EL (cell line): ENCODE data around the gene TNFRSF1A.
A peak's percentile ranks its signal among the peaks of the same experiment; 100 is the strongest.

Source experiments
- DNase-seq: peaks from one replicate; pipeline ENCODE4 v3.0.0-alpha.2; 2016

Gene TNFRSF1A

GRCh38 chr12:6374028-6374785 is 32.3 kb upstream of the TNFRSF1A start:
- DNase-seq: no peak

GRCh38 chr12:6373022-6373787 is 31.3 kb upstream of the TNFRSF1A start:
- no peak for DNase-seq

- DNase-seq: peak; percentile 93
These were observed 30.6 kb upstream of the TNFRSF1A start for GRCh38 chr12:6372403-6373003.

DNA sequence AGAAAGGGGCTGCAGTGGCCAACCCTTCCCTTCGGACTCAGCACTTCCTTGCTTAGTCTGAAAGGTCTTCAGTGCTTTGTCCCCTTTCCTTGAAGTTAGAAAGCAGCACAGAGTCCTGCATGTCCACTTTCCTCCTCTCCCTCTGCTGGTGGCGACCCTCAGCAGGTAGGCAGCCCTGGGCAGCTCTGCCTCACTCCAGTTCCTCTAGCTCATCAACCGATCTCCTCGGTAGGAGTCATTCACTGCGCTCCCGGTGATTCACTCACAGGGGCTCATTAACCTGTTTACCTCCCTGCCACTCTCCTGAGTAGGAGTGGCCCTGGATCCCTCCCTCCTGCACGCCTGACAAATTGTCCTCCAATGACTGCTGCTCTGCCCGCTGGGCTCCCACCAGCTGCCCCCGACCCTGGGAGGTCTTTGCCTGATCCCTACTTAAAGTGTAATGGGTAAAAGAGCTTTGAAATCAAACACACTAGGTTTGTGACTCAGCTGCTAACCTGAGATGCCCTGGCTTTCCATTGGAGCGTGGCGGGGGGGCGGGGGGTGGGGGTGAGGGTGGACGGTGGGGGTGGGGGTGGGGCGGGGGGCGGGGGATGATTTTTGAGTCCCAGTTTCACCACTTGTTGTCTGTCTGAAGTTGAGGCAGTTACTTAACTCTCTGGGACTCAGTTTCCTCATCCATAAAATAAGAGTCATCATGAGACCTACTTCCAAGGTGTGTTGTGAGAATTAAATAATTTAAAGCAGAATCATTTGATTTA is 29.3 kb upstream of the TNFRSF1A start:
- DNase-seq: peak; percentile 67

- DNase-seq: no peak
These were observed 28.7 kb upstream of the TNFRSF1A start for GRCh38 chr12:6370576-6370935.

DNA sequence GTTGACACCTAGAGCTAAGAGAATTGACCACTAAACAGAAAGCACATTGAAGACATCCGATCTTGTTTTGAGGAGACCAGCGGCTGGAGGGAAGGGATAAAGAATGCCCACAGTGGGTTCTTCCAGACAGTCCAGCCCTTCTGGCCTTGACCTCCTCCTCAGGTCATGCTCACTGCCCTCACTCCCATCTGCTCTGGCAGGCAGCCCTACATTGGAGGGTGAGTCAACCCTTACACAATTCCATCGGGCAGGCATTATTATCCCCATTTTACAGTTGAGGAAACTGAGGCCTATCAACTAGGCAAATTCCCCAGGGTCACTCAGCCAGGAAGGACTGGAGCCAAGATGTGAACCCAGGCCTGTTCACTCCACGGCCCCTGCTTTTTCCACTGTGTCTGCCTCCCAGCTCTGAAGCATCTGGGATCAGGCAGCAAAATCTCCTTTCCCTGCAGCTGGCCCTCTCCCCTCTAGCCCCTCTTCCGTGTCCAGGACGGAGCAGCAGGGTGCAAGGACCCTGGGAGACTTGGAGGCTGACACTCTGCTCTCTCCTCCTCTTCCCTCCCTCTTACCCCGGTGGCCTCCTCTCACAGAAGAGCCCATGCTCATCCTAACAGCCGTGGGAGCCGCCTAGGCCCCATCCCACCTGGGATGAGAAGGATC is 28.2 kb upstream of the TNFRSF1A start:
- no peak for DNase-seq

DNA sequence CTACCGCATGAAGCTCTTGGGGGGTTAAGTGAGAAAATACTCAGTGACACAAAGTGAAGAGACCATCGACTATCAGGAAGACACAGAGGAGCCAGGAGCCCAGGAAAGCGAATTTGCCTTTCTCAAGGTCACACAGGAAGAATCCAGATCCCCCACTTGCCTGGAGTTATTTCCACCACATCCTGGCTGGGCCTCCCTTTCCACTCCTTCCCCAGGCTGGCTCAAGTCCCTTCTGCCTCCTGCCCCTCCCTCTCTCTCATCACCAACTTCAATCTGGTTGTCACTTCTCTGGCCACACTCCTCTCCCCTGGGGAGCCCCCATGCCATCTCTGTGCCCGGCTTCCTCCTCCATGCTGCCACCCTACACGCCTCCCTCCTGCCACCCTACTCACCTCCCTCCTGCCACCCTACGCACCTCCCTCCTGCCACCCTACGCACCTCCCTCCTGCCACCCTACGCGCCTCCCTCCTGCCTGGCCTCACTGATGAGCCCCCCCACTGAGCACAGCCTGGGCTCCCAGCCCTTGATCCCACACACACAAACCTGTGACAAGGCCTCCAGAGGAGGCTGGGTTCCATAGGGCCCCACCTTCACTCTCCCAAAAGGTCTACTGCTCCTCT is 27.1 kb upstream of the TNFRSF1A start:
- no peak for DNase-seq

GRCh38 chr12:6367969-6368892 is 26.4 kb upstream of the TNFRSF1A start:
- no peak for DNase-seq

GRCh38 chr12:6367065-6367968 is 25.4 kb upstream of the TNFRSF1A start:
- peak; percentile 49 for DNase-seq

DNA sequence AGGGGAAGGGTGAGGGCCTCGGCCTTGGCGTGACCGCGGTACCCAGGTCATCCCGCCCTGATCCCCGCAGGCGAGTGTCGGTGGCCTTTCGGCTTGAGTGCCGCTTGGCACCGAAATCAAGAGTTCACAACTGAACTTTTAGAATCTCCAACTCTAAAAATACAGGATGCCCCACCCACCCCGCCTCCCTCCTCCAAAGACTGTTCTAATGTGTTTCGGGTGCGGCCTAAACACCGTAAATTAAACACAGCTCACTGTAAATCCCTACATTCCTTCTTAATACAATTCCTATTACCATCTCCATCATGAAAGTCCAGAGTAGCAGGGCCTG is 22.1 kb upstream of the TNFRSF1A start:
- DNase-seq: no peak

GRCh38 chr12:6363330-6364043 is 21.6 kb upstream of the TNFRSF1A start:
- peak; percentile 63 for DNase-seq

- no peak for DNase-seq
These were observed 21.1 kb upstream of the TNFRSF1A start for GRCh38 chr12:6363010-6363329.

DNA sequence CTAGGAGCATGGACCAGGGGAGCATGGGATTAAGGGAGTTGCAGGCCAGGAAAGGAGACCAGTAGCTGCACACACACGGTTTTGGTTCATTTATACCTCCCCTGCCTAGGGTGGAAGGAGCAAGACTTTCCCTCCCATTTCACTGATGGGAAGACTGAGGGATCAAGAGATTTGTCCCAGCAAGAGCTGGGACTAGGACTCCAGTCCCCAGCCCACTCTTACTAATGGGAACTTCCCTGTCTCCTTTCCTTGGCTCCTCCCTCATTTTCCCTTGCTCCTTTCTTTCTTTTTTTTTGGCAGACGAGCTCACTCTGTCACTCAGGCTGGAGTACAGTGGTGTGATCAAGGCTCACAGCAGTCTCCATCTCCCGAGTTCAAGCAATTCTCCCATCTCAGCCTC is 20.5 kb upstream of the TNFRSF1A start:
- no peak for DNase-seq

- DNase-seq: peak; percentile 16
These were observed 20.0 kb upstream of the TNFRSF1A start for GRCh38 chr12:6361834-6362233.

GRCh38 chr12:6360578-6361490 is 19.0 kb upstream of the TNFRSF1A start:
- no peak for DNase-seq

DNA sequence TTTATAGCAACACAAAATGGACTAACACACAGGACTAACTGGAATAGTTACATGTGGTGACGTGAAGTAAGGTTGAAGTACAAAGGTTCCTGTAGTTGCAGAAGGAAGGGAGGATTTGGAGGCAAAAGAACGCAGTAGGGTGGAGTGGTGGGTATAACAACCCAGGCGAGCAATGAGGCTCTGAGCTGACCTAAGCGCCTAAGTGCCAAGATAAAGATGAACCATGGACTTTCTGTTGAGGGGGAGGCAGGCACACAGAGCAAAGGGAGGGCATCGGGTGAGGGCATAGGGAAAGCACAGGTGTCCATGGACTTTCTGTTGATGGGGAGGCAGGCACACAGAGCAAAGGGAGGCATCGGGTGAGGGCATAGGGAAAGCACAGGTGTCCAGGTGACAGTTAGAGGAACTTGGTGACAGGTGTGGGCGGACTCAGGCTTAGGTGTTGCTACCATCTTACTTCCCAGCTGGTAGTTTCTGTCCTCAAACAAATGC is 18.2 kb upstream of the TNFRSF1A start:
- no peak for DNase-seq

- no peak for DNase-seq
These were observed 17.0 kb upstream of the TNFRSF1A start for GRCh38 chr12:6358881-6359280.

DNA sequence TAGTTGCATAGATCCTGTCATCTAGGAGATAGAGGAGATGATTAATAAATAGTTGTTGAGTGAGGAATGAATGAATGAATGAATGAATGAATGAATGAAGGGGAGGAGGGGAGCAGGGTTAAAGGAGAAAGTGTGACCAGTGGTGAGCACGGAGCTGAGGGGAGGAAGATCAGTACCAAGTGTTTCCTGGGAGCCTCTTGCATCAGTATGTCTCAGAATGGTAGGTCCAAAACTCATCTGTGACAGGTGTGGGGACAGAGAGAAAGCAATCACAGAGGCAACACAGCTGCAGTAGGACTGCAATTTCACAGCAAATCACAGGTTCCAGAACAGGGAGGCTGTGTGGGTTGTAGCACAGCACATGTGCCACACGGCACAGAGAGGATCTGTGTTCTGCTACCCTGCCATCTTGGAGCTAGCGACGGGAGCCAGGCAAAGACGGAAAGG is 14.5 kb upstream of the TNFRSF1A start:
- DNase-seq: no peak
